Mucosa of rectum (tissue), 2 donors: Measurements from ENCODE around the gene GLRA2.

Experiments
- H3K27ac ChIP-seq, 2 donors: one replicate each; pipeline ENCODE4 v1.7.0; 2013; ENCODE audit warnings: inconsistent platforms in 2 of 2, low read depth in 2 of 2, low read length in 2 of 2
- H3K27me3 ChIP-seq, 2 donors: one replicate each; pipeline ENCODE4 v1.7.0; 2013; ENCODE audit warnings: low read length in 2 of 2; ENCODE audit not compliant: control insufficient read depth in 2 of 2, insufficient read depth in 2 of 2
- H3K36me3 ChIP-seq, 2 donors: one replicate each; pipeline ENCODE4 v1.7.0; 2013; ENCODE audit warnings: low read length in 2 of 2; ENCODE audit not compliant: control insufficient read depth in 2 of 2, insufficient read depth in 2 of 2
- H3K4me1 ChIP-seq, 2 donors: one replicate each; pipeline ENCODE4 v1.7.0; 2013; ENCODE audit warnings: low read length in 2 of 2, mild to moderate bottlenecking in 1 of 2; ENCODE audit not compliant: control insufficient read depth in 2 of 2, insufficient read depth in 2 of 2
- H3K4me3 ChIP-seq, 2 donors: one replicate each; pipeline ENCODE4 v1.7.0; 2013; ENCODE audit warnings: low read length in 2 of 2
- H3K9ac ChIP-seq, 2 donors: one replicate each; pipeline ENCODE4 v1.7.0; 2013; ENCODE audit warnings: low read length in 2 of 2, low read depth in 1 of 2, mild to moderate bottlenecking in 1 of 2
- H3K9me3 ChIP-seq, 2 donors: one replicate each; pipeline ENCODE4 v1.7.0; 2013; ENCODE audit warnings: low read length in 2 of 2; ENCODE audit not compliant: control insufficient read depth in 2 of 2
- donor health status: healthy.
- donor health status: Normal muscosa, but diverticular disease.

GLRA2 gene

DNA sequence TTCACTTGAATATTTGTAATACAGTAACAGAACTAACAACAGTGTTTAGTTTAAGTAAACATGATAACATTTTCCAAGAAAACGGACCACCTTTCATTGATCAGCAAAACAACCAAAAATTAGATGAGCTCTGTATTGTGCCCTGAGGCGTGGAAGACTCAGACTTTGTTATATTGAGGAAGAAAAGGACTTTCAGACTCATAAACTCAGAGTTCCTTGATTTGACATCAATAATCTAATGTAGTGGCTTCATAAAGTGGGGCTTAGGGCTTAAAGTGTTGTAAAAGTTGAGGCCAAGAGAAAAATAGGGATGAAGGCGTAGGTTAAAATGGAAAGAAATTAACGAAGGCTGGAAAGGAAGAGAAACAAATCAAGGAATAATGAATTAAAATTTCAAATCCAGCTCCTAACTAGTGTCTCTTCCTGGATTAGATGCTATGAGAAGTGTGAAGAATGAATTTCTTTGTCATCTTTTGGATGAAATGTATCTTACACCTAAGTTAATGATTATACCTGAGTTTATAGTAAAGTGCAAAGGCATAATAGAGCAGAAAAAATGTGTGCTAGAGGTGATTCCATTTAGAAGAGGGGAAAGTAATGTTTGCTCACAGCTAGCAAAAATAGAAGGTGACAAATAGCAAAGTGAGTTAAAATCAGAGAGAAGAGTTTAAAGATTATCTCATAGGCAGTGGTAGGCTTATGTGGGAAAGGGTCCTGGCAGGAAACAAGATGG is 19.8 kb upstream of the GLRA2 start:
- H3K27me3 ChIP-seq = peaks cover 0 to 3% of the 10 kb centered on the region in 2 donors
- no peak overlapping the region for H3K27ac ChIP-seq
- no peak overlapping the region for H3K9ac ChIP-seq
- no peak overlapping the region for H3K4me3 ChIP-seq
- no peaks in the 10 kb centered on the region for H3K36me3 ChIP-seq
- H3K4me1 ChIP-seq = no peaks in the 10 kb centered on the region
- H3K9me3 ChIP-seq = peaks cover 0 to 2% of the 10 kb centered on the region in 2 donors

DNA sequence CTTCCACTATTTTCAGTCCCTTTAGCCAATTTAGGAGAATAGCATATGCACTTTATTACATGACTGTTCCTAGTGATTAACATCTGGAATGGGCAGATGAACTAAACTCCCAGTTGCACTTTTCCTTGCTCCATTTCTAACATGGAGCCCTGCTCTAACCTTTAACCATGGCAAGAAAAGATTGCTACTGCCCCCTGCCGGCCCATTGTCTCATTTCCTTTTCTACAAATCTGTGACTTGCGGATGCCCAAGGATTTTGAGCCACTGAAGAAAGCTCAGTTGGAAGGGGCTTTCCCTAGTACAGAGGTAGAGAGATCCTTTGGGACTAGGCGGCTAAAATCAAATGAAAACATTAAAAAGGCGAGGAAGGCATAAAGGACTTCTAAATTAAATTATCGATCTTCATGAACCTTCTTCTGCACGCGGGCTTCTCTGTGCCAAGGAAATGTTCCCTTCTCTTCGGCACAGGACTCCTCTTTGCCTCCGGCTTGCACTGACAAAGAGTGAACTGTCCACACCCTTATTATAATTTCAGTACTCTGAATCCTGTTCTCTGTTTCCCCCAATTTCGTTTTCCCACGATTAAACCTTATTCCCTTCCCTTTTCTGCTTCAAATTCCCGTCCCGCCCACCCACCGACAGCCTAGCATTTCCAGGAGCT is 577 bp upstream of the GLRA2 start:
- Histone ChIP-seq H3K27me3 (no peaks in the 10 kb centered on the region), H3K9me3 (no peaks in the 10 kb centered on the region), H3K4me1 (no peaks in the 10 kb centered on the region), H3K36me3 (no peaks in the 10 kb centered on the region), H3K9ac (no peak overlapping the region), H3K27ac (no peak overlapping the region), H3K4me3 (peak overlapping the region in 1 of 2 donors; percentile 35)

- Histone ChIP-seq H3K9ac (no peak overlapping the region), H3K4me3 (no peak overlapping the region), H3K27ac (no peak overlapping the region), H3K27me3 (no peaks in the 10 kb centered on the region), H3K36me3 (no peaks in the 10 kb centered on the region), H3K4me1 (no peaks in the 10 kb centered on the region), H3K9me3 (no peaks in the 10 kb centered on the region)
Observed at GRCh38 chrX:14533867-14534266, 4.5 kb downstream of the GLRA2 start.

- no peaks in the 10 kb centered on the region for H3K9me3 ChIP-seq
- H3K36me3 ChIP-seq = no peaks in the 10 kb centered on the region
- H3K4me3 ChIP-seq = no peak overlapping the region
- H3K4me1 ChIP-seq = no peaks in the 10 kb centered on the region
- no peaks in the 10 kb centered on the region for H3K27me3 ChIP-seq
- no peak overlapping the region for H3K27ac ChIP-seq
- H3K9ac ChIP-seq = no peak overlapping the region
Observed at GRCh38 chrX:14546190-14546589, 16.9 kb downstream of the GLRA2 start.

- Histone ChIP-seq H3K36me3 (no peaks in the 10 kb centered on the region), H3K9ac (no peak overlapping the region), H3K27me3 (no peaks in the 10 kb centered on the region), H3K4me3 (no peak overlapping the region), H3K4me1 (no peaks in the 10 kb centered on the region), H3K9me3 (no peaks in the 10 kb centered on the region), H3K27ac (no peak overlapping the region)
Observed at GRCh38 chrX:14554131-14554715, 24.9 kb downstream of the GLRA2 start.

- no peak overlapping the region for H3K27ac ChIP-seq
- H3K4me1 ChIP-seq = no peaks in the 10 kb centered on the region
- H3K4me3 ChIP-seq = no peak overlapping the region
- no peak overlapping the region for H3K9ac ChIP-seq
- no peaks in the 10 kb centered on the region for H3K36me3 ChIP-seq
- H3K9me3 ChIP-seq = peaks cover 0 to 3% of the 10 kb centered on the region in 2 donors
- H3K27me3 ChIP-seq = no peaks in the 10 kb centered on the region
Observed at GRCh38 chrX:14564058-14564457, 34.7 kb downstream of the GLRA2 start.

DNA sequence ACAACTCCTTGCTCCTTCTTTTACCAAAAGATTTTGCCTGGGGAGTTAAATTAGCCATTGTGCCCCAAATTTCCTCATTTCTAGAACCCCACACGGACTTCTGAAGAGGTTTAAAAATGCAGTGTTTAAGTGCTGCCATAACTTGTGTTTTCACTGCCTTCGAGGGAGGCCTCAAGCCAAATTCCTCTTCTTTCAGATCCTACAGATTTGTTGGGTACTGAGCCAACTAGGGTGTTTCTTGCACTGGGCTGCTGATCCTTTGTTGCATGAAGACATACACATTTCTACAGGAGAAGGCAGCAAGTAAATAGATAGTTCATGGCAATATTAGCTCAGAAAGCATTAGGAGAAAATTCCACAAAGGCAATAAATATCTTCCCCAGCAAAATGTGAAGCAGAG is 43.8 kb downstream of the GLRA2 start:
- Histone ChIP-seq H3K27me3 (no peaks in the 10 kb centered on the region), H3K9ac (no peak overlapping the region), H3K9me3 (no peaks in the 10 kb centered on the region), H3K27ac (no peak overlapping the region), H3K36me3 (no peaks in the 10 kb centered on the region), H3K4me1 (no peaks in the 10 kb centered on the region), H3K4me3 (no peak overlapping the region)

DNA sequence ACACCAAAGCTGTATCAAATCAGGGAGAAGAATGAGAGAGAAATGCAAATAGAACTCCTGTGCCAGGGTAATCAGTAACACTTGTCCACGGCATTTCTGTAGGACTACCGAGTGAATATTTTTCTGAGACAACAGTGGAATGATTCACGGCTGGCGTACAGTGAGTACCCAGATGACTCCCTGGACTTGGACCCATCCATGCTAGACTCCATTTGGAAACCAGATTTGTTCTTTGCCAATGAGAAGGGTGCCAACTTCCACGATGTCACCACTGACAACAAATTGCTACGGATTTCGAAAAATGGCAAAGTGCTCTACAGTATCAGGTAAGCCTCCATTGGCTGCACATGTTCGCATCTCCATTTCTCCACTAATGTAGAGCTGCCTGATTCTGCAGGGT is 51.7 kb downstream of the GLRA2 start:
- Histone ChIP-seq H3K4me1 (no peaks in the 10 kb centered on the region), H3K36me3 (no peaks in the 10 kb centered on the region), H3K27ac (no peak overlapping the region), H3K9ac (no peak overlapping the region), H3K27me3 (no peaks in the 10 kb centered on the region), H3K4me3 (no peak overlapping the region), H3K9me3 (no peaks in the 10 kb centered on the region)

GRCh38 chrX:14584548-14584947 is 55.2 kb downstream of the GLRA2 start:
- H3K4me3 ChIP-seq = no peak overlapping the region
- H3K27ac ChIP-seq = no peak overlapping the region
- no peaks in the 10 kb centered on the region for H3K9me3 ChIP-seq
- no peaks in the 10 kb centered on the region for H3K27me3 ChIP-seq
- no peak overlapping the region for H3K9ac ChIP-seq
- no peaks in the 10 kb centered on the region for H3K4me1 ChIP-seq
- H3K36me3 ChIP-seq = no peaks in the 10 kb centered on the region

DNA sequence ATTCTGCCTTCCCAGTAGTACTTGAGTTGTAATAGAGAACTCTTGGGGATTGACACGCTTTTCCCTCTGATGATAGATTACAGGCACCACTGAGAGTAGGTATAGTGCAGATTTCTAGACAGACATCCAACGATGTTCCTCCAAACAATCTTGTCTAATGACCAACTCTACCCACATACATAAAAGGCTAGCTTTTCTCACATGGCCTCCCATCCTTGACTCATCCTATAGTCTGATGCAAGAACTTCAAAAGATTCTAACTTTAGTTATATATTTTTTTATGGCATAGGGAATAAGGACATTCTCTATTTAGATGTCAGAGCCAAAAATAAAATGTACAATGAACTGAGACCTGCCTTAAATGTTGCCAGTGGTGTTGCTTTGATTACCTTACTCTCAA is 60.9 kb downstream of the GLRA2 start:
- Histone ChIP-seq H3K4me1 (no peaks in the 10 kb centered on the region), H3K9ac (no peak overlapping the region), H3K4me3 (no peak overlapping the region), H3K27me3 (no peaks in the 10 kb centered on the region), H3K36me3 (no peaks in the 10 kb centered on the region), H3K27ac (no peak overlapping the region), H3K9me3 (no peaks in the 10 kb centered on the region)
